Embryonic facial prominence (tissue), 1 donor: ENCODE results near the gene MAGEF1.

Experiments used
- DNase-seq: peaks from one replicate; pipeline ENCODE4 v3.0.0-alpha.2; 2016; ENCODE audit errors: extremely low spot score

Gene MAGEF1

GRCh38 chr3:184669578-184669977 is 42.3 kb downstream of the MAGEF1 start:
- DNase-seq: no peak

- no peak for DNase-seq
These were observed 45.4 kb downstream of the MAGEF1 start for GRCh38 chr3:184666442-184666841.

- no peak for DNase-seq
These were observed 46.8 kb downstream of the MAGEF1 start for GRCh38 chr3:184665101-184665500.

- peak; percentile 69 for DNase-seq
These were observed 48.1 kb downstream of the MAGEF1 start for GRCh38 chr3:184663756-184664155.

- DNase-seq: no peak
These were observed 48.5 kb downstream of the MAGEF1 start for GRCh38 chr3:184663356-184663755.

GRCh38 chr3:184662187-184662586 is 49.7 kb downstream of the MAGEF1 start:
- no peak for DNase-seq

- DNase-seq: no peak
These were observed 50.9 kb downstream of the MAGEF1 start for GRCh38 chr3:184660931-184661330.
